Endometrial microvascular endothelial cells (primary cell): Measurements from ENCODE around the gene NTN1. TPM values are rescaled to one million over a fixed set of nuclear protein-coding genes. Genes with fewer than 3 reads are reported as not detected.

Source experiments
- total RNA-seq: library from RNA; depleted of rRNA; stranded (reverse); fragments of >200 nt; gene quantifications from one replicate; pipeline ENCODE4 v1.2.3, GENCODE V29; 2015; ENCODE audit errors: inconsistent ontology term

The NTN1 gene
- total RNA-seq, 1 donor from 2014 or later = not detected

Other genes starting within 250 kb of the NTN1 start
- not detected for gene MFSD6L, start 222.1 kb upstream of the NTN1 start, total RNA-seq
- gene PIK3R6, start 153.8 kb upstream of the NTN1 start, total RNA-seq = not detected
- not detected for gene PIK3R5, start 55.8 kb upstream of the NTN1 start, total RNA-seq